Right lobe of liver (tissue), 6 donors: Measurements from ENCODE around the gene CACNA1B. TPM values are rescaled to one million over a fixed set of nuclear protein-coding genes. Genes with fewer than 3 reads are reported as not detected.

Source experiments
- ATAC-seq, 4 donors: fragments of 200-7000 bp; cut with Tn5 transposase; one replicate each; pipeline ENCODE4 v1.9.1; 2020; ENCODE audit warnings: mild to moderate bottlenecking in 4 of 4, moderate library complexity in 4 of 4
- DNase-seq, 3 donors: peaks; one replicate each; pipeline ENCODE4 v3.0.0-alpha.2; 2020
- H3K27ac ChIP-seq, 3 donors: fragments of 200-600 bp; one replicate each; pipeline ENCODE4 v1.8.0; 2022
- H3K27me3 ChIP-seq, 2 donors: fragments of 200-600 bp; one replicate each; pipeline ENCODE4 v1.8.0; 2022
- H3K36me3 ChIP-seq, 4 donors: fragments of 200-600 bp; sonication (generic) in 1 of 4; one replicate each; pipeline versions ENCODE4 v1.5.1 to v1.8.0; 2017 to 2022; ENCODE audit warnings: control low read depth in 1 of 4
- H3K4me1 ChIP-seq, 4 donors: fragments of 200-600 bp; sonication (generic) in 1 of 4; one replicate each; pipeline versions ENCODE4 v1.5.1 to v1.8.0; 2017 to 2022; ENCODE audit warnings: control low read depth in 1 of 4
- H3K4me3 ChIP-seq, 3 donors: fragments of 200-600 bp; one replicate each; pipeline ENCODE4 v1.8.0; 2022
- H3K9me3 ChIP-seq, 4 donors: fragments of 200-600 bp; sonication (generic) in 1 of 4; one replicate each; pipeline versions ENCODE4 v1.5.1 to v1.8.0; 2017 to 2022; ENCODE audit warnings: control low read depth in 1 of 4
- POLR2A ChIP-seq: fragments of 450-650 bp; IDR thresholded peaks from one replicate; pipeline ENCODE4 v1.6.1; 2017; ENCODE audit warnings: antibody characterized with exemption, mild to moderate bottlenecking
- WGBS: methylation state at CpG from one replicate; pipeline ENCODE4 v1.1.6; 2018; ENCODE audit warnings: low coverage, low lambda C conversion rate; ENCODE audit not compliant: insufficient coverage; ENCODE audit errors: missing lambda C conversion rate; 5-methylcytosine and 5-hydroxymethylcytosine counted together
- intact Hi-C, 2 donors: fragments of 100-400 bp; cut with DNase I; formaldehyde crosslinking; loops; one replicate each; pipeline versions ENCODE4 v1.11.2 to v1.14.1; 2022
- total RNA-seq, 6 experiments: library from RNA; depleted of rRNA in 2 of 6; stranded (reverse); fragments of >200 nt in 2 of 6; fragmentation: NEBNext Ultra II Directional in 3 of 6; extraction: Animal tissue kit (Norgen Biotek cat#: 25700) in 3 of 6; gene quantifications; one replicate each; pipeline versions ENCODE4 v1.1.0 to v1.2.4, GENCODE V29; 2016 to 2023
- TF ChIP-seq, protein P1 (sequence below), 4 donors: fragments of 200-600 bp in 3 of 4; fragments of 450-650 bp in 1 of 4; IDR thresholded peaks; one replicate each; pipeline versions ENCODE4 v1.5.1 to v1.8.0; 2016 to 2022; ENCODE audit warnings: antibody characterized with exemption in 4 of 4, mild to moderate bottlenecking in 2 of 4
- donor health status: DM: no; HTN: yes; CAD: no.
- donor health status: DM: no; HTN: no; CAD: no.
- donor health status: DM: no; HTN: no; CAD: no.
- donor health status: DM: no; HTN: yes; CAD: no.
- donor health status: DM: no; HTN: yes; CAD: no.

CACNA1B gene
- total RNA-seq, 6 experiments from 2014 or later: not detected

DNA sequence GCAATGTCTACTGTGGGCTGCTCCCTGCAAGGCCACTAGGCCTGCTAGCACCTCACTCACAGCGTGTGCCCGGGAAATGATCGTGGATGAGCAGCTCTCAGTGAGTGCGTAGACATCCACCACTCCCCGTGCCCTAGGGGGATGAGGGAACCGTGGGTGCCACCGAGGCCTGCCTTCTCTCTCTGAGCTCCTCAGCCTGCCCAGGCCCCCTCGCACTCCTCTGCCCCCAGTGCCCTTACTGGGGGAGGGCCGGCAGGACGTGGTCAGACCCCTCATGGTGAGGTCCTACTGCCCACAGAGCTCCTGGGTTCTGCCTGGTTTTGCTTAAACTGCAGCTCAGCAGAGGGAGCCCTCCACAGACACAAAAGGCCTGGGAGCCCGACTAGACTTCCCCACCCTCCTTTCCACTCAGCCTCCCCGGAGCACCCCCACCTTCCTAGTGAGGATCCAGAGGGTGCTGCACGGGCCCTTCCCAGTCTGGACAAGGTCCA is 220.0 kb downstream of the CACNA1B start:
- H3K27me3 ChIP-seq: no peaks in the 10 kb centered on the region
- no peaks in the 10 kb centered on the region for H3K4me1 ChIP-seq
- WGBS: 70% methylated on average over 6 of the region's 13 CpGs
- no peak overlapping the region for H3K27ac ChIP-seq
- TF ChIP-seq POLR2A: no peak
- TF ChIP-seq, protein P1, sequence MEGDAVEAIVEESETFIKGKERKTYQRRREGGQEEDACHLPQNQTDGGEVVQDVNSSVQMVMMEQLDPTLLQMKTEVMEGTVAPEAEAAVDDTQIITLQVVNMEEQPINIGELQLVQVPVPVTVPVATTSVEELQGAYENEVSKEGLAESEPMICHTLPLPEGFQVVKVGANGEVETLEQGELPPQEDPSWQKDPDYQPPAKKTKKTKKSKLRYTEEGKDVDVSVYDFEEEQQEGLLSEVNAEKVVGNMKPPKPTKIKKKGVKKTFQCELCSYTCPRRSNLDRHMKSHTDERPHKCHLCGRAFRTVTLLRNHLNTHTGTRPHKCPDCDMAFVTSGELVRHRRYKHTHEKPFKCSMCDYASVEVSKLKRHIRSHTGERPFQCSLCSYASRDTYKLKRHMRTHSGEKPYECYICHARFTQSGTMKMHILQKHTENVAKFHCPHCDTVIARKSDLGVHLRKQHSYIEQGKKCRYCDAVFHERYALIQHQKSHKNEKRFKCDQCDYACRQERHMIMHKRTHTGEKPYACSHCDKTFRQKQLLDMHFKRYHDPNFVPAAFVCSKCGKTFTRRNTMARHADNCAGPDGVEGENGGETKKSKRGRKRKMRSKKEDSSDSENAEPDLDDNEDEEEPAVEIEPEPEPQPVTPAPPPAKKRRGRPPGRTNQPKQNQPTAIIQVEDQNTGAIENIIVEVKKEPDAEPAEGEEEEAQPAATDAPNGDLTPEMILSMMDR (IDR thresholded peaks at IDR 0.05): no peak
- ATAC-seq (peak in 1 of 4 donors; percentile 7), DNase-seq (peak in 2 of 3 donors; percentile 35 to 37)
- H3K4me3 ChIP-seq: no peak overlapping the region
- H3K9me3 ChIP-seq: no peaks in the 10 kb centered on the region
- intact Hi-C loops: no loop called here
- no peaks in the 10 kb centered on the region for H3K36me3 ChIP-seq

DNA sequence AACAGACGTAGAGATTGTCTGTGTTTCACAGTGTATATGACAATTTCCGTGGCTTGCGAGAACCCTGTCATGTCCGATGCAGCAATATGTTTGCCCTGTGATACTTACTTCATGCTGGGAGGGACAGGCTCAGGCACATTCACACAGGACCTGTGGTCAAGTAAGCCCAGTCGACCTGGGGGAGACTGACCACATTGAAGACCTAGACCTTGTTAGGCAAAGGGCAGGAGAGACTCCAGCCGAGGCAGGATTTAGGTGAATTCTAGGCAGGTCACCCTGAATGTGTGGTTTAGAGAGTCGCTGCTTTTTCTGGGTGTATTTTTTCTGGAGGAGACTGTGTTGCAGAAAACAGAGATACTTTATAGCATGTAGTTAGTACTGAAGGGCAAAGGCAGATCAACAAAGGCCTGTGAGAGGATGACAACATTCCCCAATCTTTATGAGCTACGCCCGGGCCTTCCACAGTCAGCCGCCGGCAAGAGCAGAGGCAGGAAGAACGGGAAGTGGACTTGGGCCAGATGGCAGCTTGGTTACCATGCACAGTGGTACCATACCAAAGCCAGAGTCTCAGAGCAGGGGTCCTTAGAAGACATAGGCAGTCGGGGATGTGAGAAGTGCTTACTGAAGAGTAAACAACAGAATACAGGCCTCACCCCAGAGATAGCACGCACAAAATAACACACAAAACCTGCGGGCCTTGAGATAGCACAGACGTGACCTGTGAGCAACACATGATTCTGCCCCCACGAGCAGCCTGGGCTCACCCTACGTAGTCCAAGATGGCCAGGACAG is 220.7 kb downstream of the CACNA1B start:
- intact Hi-C loops: no loop called here
- 73% methylated on average over 13 of the region's 18 CpGs for WGBS

DNA sequence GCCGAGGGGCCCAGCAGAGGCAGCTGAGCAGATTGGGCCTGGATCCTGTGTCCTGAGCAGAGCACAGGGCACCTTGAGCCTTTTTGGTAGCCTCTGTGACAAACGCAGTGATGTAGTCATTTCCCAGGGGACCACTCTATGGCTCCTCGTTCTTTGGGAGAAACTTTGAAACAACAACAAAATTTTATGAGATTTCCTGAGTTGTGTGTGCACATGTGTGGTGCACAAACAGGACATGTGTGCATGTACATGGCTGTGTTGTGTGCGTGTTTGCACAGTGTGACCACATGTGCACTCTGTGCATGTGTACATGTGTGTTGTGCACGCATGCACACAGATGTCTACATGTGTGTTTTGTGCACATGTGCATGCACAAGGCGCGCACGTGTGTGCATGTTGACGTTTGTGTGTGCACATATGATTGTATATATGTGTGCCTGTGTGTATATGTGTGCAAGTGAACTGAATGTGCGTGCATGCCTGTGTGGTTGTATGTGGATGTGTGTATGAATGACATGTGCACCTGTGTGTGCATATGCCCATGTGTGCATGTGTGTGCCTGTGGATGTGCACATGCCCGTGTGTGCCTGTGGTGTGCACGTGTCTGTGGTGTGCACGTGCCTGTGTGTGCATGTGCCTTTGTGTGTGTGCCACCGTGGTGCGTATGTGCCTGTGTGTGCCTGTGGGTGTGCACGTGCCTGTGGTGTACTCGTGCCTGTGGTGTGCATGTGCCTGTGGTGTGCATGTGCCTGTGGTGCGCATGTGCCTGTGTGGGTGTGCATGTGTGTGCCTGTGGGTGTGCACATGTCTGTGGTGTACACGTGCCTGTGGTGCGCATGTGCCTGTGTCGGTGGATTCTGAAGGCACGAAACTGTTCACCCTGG is 221.6 kb downstream of the CACNA1B start:
- TF ChIP-seq, protein P1 (IDR thresholded peaks at IDR 0.05): no peak
- no peak for TF ChIP-seq POLR2A
- 90% methylated on average over 7 of the region's 22 CpGs for WGBS
- DNase-seq (peak in 2 of 3 donors; percentile 20 to 38), ATAC-seq (no peak)
- intact Hi-C loops: no loop called here
- Histone ChIP-seq H3K4me1 (no peaks in the 10 kb centered on the region), H3K4me3 (no peak overlapping the region), H3K27ac (no peak overlapping the region), H3K9me3 (no peaks in the 10 kb centered on the region), H3K27me3 (no peaks in the 10 kb centered on the region), H3K36me3 (no peaks in the 10 kb centered on the region)

More for the DNA sequence above, 220.7 kb downstream of the CACNA1B start:
- DNase-seq: peak in 2 of 3 donors; percentile 25 to 26
- Histone ChIP-seq H3K27me3 (no peaks in the 10 kb centered on the region), H3K9me3 (no peaks in the 10 kb centered on the region), H3K4me1 (no peaks in the 10 kb centered on the region), H3K4me3 (no peak overlapping the region), H3K27ac (no peak overlapping the region), H3K36me3 (no peaks in the 10 kb centered on the region)
- no peak for ATAC-seq
- no peak for TF ChIP-seq POLR2A

DNA sequence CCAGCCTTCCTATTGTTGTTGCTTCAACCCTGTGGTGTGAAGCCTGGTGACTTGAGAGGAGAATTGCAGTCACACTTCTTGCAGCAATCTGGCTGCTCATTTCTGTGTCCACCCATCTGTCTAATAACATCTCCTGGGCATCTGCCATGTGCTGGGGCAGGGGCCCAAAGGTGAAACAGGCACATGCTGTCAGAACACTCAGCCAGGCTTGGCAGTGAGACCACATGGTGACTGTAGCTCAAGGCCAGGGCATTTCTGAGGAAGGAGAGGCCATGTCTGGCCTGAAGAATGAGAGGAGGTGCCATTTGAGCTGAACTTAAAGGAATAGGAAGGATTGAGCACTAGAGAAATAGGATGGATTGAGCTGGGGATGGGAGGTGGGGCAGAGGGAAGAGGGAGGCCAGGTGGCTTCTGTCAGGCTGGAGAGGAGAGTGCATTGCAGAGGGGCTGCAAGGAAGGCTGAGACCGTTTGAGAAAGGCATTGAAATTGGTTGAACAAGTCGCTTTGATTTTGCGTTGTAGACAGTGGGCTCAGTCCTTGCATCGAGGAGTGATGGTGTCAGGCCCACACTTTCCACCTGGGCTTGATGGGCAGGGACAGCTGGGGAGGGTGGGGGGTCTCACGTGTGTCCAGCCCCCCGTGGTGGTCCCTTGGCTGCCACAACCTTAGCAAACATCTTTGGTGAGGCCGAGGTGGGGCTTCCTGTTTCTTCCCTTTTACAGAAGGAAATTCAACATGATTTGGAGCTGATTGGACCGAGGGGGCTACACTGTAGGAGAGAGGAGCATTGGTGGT is 222.4 kb downstream of the CACNA1B start:
- no peaks in the 10 kb centered on the region for H3K4me1 ChIP-seq
- no peaks in the 10 kb centered on the region for H3K27me3 ChIP-seq
- WGBS: 35% methylated on average over 5 of the region's 8 CpGs
- intact Hi-C loops: no loop called here
- no peaks in the 10 kb centered on the region for H3K9me3 ChIP-seq
- no peak overlapping the region for H3K4me3 ChIP-seq
- no peaks in the 10 kb centered on the region for H3K36me3 ChIP-seq
- DNase-seq (peak in 1 of 3 donors; percentile 28), ATAC-seq (no peak)
- TF ChIP-seq, protein P1 (IDR thresholded peaks at IDR 0.05): no peak
- TF ChIP-seq POLR2A: no peak
- no peak overlapping the region for H3K27ac ChIP-seq
